DND-41 (cell line): ENCODE data around the gene SRF.
A peak's percentile ranks its signal among the peaks of the same experiment; 100 is the strongest.

Experiments used
- ATAC-seq: fragments of 200-7000 bp; cut with Tn5 transposase; 3 replicates; pipeline ENCODE4 v1.9.1; 2021; ENCODE audit warnings: low read depth; ENCODE audit not compliant: insufficient read depth
- DNase-seq: peaks from one replicate; pipeline ENCODE4 v3.0.0-alpha.2; 2020
- H2AFZ ChIP-seq: 2 replicates; pipeline ENCODE4 v1.6.0; 2012; ENCODE audit warnings: low read depth, low read length
- H3K27ac ChIP-seq: 2 replicates; pipeline ENCODE4 v1.5.1; 2012; ENCODE audit warnings: low read length, inconsistent platforms
- H3K27me3 ChIP-seq: fragments of 200-600 bp; sonication (generic); 2 replicates; pipeline ENCODE4 v1.6.0; 2012; ENCODE audit warnings: low read length, mild to moderate bottlenecking, inconsistent platforms; ENCODE audit not compliant: insufficient read depth, poor library complexity
- H3K36me3 ChIP-seq: 2 replicates; pipeline ENCODE4 v1.5.1; 2012; ENCODE audit warnings: low read length, inconsistent platforms; ENCODE audit not compliant: insufficient read depth
- H3K4me1 ChIP-seq: 2 replicates; pipeline ENCODE4 v1.5.1; 2012; ENCODE audit warnings: mild to moderate bottlenecking, low read length; ENCODE audit not compliant: insufficient read depth
- H3K4me2 ChIP-seq: 2 replicates; pipeline ENCODE4 v1.6.0; 2012; ENCODE audit warnings: mild to moderate bottlenecking, moderate library complexity, low read length, inconsistent platforms; ENCODE audit not compliant: insufficient read depth
- H3K4me3 ChIP-seq, 2 experiments: fragments of 200-600 bp in 1 of 2; shearing (Covaris generic) in 1 of 2; 2 replicates each; pipeline ENCODE4 v1.5.1; 2012 to 2016; ENCODE audit warnings: inconsistent platforms in 2 of 2, low read length in 2 of 2, mild to moderate bottlenecking in 2 of 2, low read depth in 1 of 2, moderate library complexity in 1 of 2
- H3K79me2 ChIP-seq: 2 replicates; pipeline ENCODE4 v1.6.0; 2012; ENCODE audit warnings: low read length, inconsistent platforms; ENCODE audit not compliant: insufficient read depth
- H3K9ac ChIP-seq: 2 replicates; pipeline ENCODE4 v1.6.0; 2012; ENCODE audit warnings: low read depth, mild to moderate bottlenecking, inconsistent platforms, low read length, moderate library complexity
- H3K9me3 ChIP-seq: 2 replicates; pipeline ENCODE4 v1.5.1; 2012; ENCODE audit warnings: low read length, moderate library complexity, mild to moderate bottlenecking, inconsistent platforms; ENCODE audit not compliant: insufficient read depth, severe bottlenecking
- H4K20me1 ChIP-seq: 2 replicates; pipeline ENCODE4 v1.6.0; 2012; ENCODE audit warnings: low read length; ENCODE audit not compliant: insufficient read depth
- CTCF ChIP-seq: IDR thresholded peaks from 2 replicates; pipeline ENCODE4 v1.5.1; 2012; ENCODE audit warnings: borderline replicate concordance, low read length, moderate library complexity, mild to moderate bottlenecking; ENCODE audit not compliant: poor library complexity, severe bottlenecking; ENCODE audit errors: extremely low read depth
- EZH2 ChIP-seq: IDR thresholded peaks from 3 replicates; pipeline ENCODE4 v1.6.1; 2012; ENCODE audit warnings: borderline replicate concordance, low read depth, mild to moderate bottlenecking, moderate library complexity, low read length, inconsistent platforms; ENCODE audit not compliant: severe bottlenecking

SRF gene

GRCh38 chr6:43185391-43185985 lies 14.4 kb downstream of the SRF start:
- H2AFZ ChIP-seq = no peak overlapping the region
- no peaks in the 10 kb centered on the region for H3K27me3 ChIP-seq
- H3K36me3 ChIP-seq = peaks cover 46% of the 10 kb centered on the region
- no peaks in the 10 kb centered on the region for H3K9me3 ChIP-seq
- no peak overlapping the region for H3K4me2 ChIP-seq
- no peak for TF ChIP-seq CTCF
- TF ChIP-seq EZH2 = no peak
- H3K4me1 ChIP-seq = peaks cover 47% of the 10 kb centered on the region
- no peak overlapping the region for H3K27ac ChIP-seq
- peaks cover 24% of the 10 kb centered on the region for H3K79me2 ChIP-seq
- DNase-seq (peak; percentile 39), ATAC-seq (peak; percentile 58)
- no peak overlapping the region for H3K9ac ChIP-seq
- no peak overlapping the region for H3K4me3 ChIP-seq
- peaks cover 2% of the 10 kb centered on the region; the same call in 1 of the 2 replicates for H4K20me1 ChIP-seq

- no peak overlapping the region for H3K4me3 ChIP-seq
- no peak overlapping the region for H3K27ac ChIP-seq
- no peak overlapping the region for H3K9ac ChIP-seq
- ATAC-seq (no peak), DNase-seq (no peak)
- peaks cover 24% of the 10 kb centered on the region for H3K79me2 ChIP-seq
- peaks cover 42% of the 10 kb centered on the region for H3K4me1 ChIP-seq
- no peak overlapping the region for H3K4me2 ChIP-seq
- TF ChIP-seq CTCF = no peak
- peaks cover 2% of the 10 kb centered on the region; the same call in 1 of the 2 replicates for H4K20me1 ChIP-seq
- no peak overlapping the region for H2AFZ ChIP-seq
- H3K36me3 ChIP-seq = peaks cover 49% of the 10 kb centered on the region
- H3K9me3 ChIP-seq = no peaks in the 10 kb centered on the region
- no peaks in the 10 kb centered on the region for H3K27me3 ChIP-seq
Measured at GRCh38 chr6:43186019-43186418, 14.9 kb downstream of the SRF start.

GRCh38 chr6:43186706-43187105 lies 15.6 kb downstream of the SRF start:
- Histone ChIP-seq H3K27ac (no peak overlapping the region), H3K79me2 (peaks cover 24% of the 10 kb centered on the region), H3K36me3 (peaks cover 49% of the 10 kb centered on the region), H3K4me2 (no peak overlapping the region), H2AFZ (no peak overlapping the region), H3K9ac (no peak overlapping the region), H3K9me3 (no peaks in the 10 kb centered on the region), H3K4me1 (peaks cover 35% of the 10 kb centered on the region), H3K4me3 (no peak overlapping the region), H3K27me3 (no peaks in the 10 kb centered on the region), H4K20me1 (peaks cover 2% of the 10 kb centered on the region; the same call in 1 of the 2 replicates)
- ATAC-seq (no peak), DNase-seq (no peak)
- TF ChIP-seq EZH2 = no peak
- no peak for TF ChIP-seq CTCF
